ENCODE data around the gene WWOX. TPM values are rescaled to one million over a fixed set of nuclear protein-coding genes. Genes with fewer than 3 reads are reported as not detected.
A peak's percentile ranks its signal among the peaks of the same experiment; 100 is the strongest.

WWOX gene
- total RNA-seq, 1 donor from 2014 or later = 28.2 TPM

GRCh38 chr16:79021991-79022630 lies 922.7 kb downstream of the WWOX start:
- H3K4me3 Mint-ChIP-seq = no peak overlapping the region

GRCh38 chr16:79026117-79026516 lies 926.7 kb downstream of the WWOX start:
- Mint-ChIP-seq H3K27me3 (no peaks in the 10 kb centered on the region), H3K27ac (no peak overlapping the region), H3K4me1 (ENCODE audit: unreplicated experiment) (peaks cover 10% of the 10 kb centered on the region)

More at GRCh38 chr16:79021991-79022630, 922.7 kb downstream of the WWOX start:
- no peaks in the 10 kb centered on the region for H3K27me3 Mint-ChIP-seq
- peaks cover 10% of the 10 kb centered on the region for H3K4me1 Mint-ChIP-seq (ENCODE audit: unreplicated experiment)
- DNase-seq (ENCODE audit: extremely low spot score, unreplicated experiment) = no peak
- no peaks in the 10 kb centered on the region for H3K36me3 Mint-ChIP-seq
- H3K9me3 Mint-ChIP-seq = no peaks in the 10 kb centered on the region
- TF ChIP-seq, protein P1, sequence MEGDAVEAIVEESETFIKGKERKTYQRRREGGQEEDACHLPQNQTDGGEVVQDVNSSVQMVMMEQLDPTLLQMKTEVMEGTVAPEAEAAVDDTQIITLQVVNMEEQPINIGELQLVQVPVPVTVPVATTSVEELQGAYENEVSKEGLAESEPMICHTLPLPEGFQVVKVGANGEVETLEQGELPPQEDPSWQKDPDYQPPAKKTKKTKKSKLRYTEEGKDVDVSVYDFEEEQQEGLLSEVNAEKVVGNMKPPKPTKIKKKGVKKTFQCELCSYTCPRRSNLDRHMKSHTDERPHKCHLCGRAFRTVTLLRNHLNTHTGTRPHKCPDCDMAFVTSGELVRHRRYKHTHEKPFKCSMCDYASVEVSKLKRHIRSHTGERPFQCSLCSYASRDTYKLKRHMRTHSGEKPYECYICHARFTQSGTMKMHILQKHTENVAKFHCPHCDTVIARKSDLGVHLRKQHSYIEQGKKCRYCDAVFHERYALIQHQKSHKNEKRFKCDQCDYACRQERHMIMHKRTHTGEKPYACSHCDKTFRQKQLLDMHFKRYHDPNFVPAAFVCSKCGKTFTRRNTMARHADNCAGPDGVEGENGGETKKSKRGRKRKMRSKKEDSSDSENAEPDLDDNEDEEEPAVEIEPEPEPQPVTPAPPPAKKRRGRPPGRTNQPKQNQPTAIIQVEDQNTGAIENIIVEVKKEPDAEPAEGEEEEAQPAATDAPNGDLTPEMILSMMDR (conservative IDR thresholded peaks at IDR 0.05) = no peak
- H3K27ac Mint-ChIP-seq = no peak overlapping the region

DNA sequence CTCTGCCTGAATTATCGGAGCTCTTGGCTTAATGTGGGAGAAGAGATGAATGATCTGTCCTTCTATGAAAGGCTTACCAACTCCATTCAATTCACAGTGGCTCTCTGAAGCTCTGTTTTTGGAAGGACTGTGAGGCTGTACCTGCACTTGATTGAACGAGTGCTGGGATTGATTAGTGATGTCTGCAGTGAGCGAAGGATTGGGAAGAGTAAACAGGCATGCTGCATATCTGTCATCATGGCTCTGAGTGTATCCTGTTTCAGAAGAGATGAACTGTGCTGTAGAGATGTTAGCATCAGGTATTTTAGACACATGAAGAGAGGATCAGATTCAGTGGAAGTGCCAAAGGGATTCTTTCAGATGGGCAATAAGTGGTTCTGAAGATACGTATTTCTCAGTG lies 937.1 kb downstream of the WWOX start:
- no peak overlapping the region for H3K4me3 Mint-ChIP-seq
- TF ChIP-seq, protein P1 (conservative IDR thresholded peaks at IDR 0.05) = no peak
- no peak overlapping the region for H3K27ac Mint-ChIP-seq
- peaks cover 12% of the 10 kb centered on the region for H3K4me1 Mint-ChIP-seq (ENCODE audit: unreplicated experiment)
- H3K9me3 Mint-ChIP-seq = peaks cover 15% of the 10 kb centered on the region
- DNase-seq (ENCODE audit: extremely low spot score, unreplicated experiment) = no peak
- no peaks in the 10 kb centered on the region for H3K36me3 Mint-ChIP-seq
- no peaks in the 10 kb centered on the region for H3K27me3 Mint-ChIP-seq

More at GRCh38 chr16:79026117-79026516, 926.7 kb downstream of the WWOX start:
- Mint-ChIP-seq H3K9me3 (no peaks in the 10 kb centered on the region), H3K36me3 (no peaks in the 10 kb centered on the region), H3K4me3 (no peak overlapping the region)
- TF ChIP-seq, protein P1 (conservative IDR thresholded peaks at IDR 0.05) = no peak
- DNase-seq (ENCODE audit: extremely low spot score, unreplicated experiment) = no peak

- no peaks in the 10 kb centered on the region for H3K36me3 Mint-ChIP-seq
- peak overlapping the region; percentile 42 for H3K27ac Mint-ChIP-seq
- DNase-seq (ENCODE audit: extremely low spot score, unreplicated experiment) = no peak
- peaks cover 15% of the 10 kb centered on the region for H3K9me3 Mint-ChIP-seq
- H3K4me3 Mint-ChIP-seq = no peak overlapping the region
- TF ChIP-seq, protein P1 (conservative IDR thresholded peaks at IDR 0.05) = no peak
- no peaks in the 10 kb centered on the region for H3K27me3 Mint-ChIP-seq
- peaks cover 12% of the 10 kb centered on the region for H3K4me1 Mint-ChIP-seq (ENCODE audit: unreplicated experiment)
Observed at GRCh38 chr16:79037521-79038373, 938.3 kb downstream of the WWOX start.

DNA sequence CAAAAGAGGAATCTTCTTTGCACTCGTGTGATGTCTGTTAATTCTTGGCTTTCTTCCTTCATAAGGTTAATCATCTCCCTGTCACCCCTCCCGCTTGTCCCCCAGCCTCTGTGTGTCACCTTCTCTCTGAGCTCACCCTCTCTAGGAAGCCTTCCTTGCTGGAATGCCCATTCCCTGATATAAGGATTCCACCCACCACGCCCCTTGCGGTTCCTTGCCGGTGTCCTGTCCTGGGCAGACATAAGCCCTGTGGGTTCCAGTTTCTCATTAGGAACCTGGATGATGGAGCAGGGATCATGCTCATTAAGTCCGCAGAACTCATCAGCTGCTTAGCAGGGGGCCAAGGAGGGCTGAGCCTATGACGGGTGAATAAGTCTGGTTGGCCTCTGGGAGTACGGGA lies 941.8 kb downstream of the WWOX start:
- DNase-seq (ENCODE audit: extremely low spot score, unreplicated experiment) = no peak
- Mint-ChIP-seq H3K9me3 (peaks cover 9% of the 10 kb centered on the region), H3K27me3 (no peaks in the 10 kb centered on the region), H3K4me3 (no peak overlapping the region), H3K36me3 (no peaks in the 10 kb centered on the region), H3K4me1 (ENCODE audit: unreplicated experiment) (peaks cover 12% of the 10 kb centered on the region), H3K27ac (no peak overlapping the region)
- TF ChIP-seq, protein P1 (conservative IDR thresholded peaks at IDR 0.05) = no peak
